ENCODE results near the gene CCDC183.
A peak's percentile ranks its signal among the peaks of the same experiment; 100 is the strongest.
"Not testable (repeated sequence)": the region's sequence is repeated elsewhere in the genome, so short reads cannot be mapped to it uniquely, and the experiment has no call there.

The CCDC183 gene

DNA sequence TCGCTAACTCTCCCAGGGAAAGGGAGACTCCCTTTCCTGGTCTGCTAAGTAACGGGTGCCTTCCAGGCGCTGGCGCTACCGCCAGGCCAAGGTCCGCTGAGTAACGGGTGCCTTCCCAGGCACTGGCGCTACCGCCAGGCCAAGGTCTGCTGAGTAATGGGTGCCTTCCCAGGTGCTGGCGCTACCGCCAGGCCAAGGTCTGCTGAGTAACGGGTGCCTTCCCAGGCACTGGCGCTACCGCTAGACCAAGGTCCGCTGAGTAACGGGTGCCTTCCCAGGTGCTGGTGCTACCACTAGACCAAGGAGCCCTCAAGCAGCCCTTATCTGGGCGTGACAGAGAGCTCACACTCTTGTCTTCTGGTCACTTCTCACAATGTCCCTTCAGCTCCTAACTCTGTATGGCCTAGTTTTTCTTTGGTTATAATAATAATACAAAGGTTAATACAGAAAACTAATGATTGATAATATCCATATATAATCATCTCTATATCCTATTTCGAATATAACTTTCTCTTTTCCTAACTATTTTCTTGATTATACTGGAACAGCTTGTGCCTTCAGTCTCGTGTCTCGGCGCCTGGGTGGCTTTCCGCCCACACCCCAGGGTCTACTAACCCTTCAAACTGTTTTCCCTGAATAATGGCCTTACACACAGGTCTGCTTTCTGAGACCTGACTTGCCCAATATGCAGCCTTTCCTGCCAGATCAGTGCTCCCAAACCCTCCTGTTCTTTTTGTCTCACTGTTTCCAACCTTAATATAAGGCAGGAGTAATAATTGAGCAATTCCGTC lies 10.4 kb upstream of the CCDC183 start:
- DNase-seq (ENCODE audit: low spot score), result not testable (repeated sequence)

DNA sequence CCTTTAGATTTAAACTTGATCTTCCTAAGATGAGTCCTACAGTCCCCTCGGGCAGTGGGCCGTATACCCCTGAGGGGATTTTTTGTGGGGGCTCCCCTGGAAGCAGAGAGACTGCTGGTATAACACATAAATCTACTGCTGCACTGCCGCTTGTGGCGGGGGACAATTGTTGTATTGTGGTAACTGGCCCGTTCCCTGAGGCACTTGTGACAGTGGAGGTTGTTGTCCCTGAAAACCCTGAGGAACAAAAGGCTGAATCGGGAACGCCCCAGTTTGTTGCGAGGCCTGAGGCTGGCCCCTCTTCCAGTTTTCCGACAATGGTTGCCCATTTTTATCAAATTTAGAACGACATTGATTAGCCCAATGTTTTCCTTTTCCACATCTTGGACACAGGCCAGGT lies 9.7 kb upstream of the CCDC183 start:
- DNase-seq (ENCODE audit: low spot score), result no peak

DNA sequence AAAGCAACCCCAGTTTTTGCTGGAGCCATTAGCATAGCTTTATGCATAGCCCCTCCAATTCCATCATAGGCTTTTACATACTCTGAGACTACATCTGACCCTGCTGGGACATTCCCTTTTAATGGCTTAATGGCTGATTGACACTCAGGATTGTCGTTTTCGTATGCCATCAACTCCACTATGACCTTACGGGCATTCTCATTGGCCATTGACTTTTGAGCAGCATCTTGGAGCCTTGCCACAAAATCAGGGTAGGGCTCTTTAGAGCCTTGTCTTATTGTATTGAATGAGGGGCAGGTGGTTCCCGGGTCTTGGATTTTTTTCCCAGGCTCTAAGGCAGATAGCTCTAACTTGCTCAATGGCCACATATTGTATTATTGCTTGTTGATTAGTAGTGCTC lies 9.2 kb upstream of the CCDC183 start:
- not testable (repeated sequence) for DNase-seq (ENCODE audit: low spot score)

DNA sequence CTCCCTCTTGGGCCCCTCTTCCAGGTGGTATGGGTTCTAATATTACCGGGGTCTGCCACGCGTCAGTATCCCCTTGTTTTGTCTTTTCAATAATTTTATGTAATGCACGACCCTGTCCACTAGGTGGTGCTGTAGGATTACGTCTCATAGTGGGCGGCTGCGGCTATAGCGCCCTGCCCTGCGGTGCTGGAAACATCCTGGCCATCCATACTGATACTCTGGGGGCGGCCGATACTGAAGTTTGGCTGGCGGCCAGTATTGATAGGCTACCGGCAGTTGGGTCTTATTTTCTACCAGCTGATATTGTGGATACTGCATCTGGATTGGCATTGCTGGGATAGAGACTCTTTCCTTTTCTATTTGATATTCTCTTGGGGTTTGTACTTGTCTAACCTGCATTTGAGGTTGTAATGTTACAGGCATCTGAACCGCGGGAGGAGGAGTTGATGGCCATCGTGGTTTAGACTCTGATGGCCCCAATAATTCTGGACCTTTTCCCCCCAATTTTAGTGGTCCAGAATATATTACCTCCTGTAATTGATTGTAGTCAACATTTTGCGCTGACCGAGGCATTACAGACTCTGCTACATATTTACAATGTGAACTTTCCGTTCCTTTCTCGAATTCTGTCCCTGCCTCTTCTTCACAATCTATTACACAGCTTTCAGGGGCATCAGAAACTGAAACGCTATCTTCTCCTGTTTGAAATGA lies 8.3 kb upstream of the CCDC183 start:
- peak; percentile 67 for DNase-seq (ENCODE audit: low spot score)

DNA sequence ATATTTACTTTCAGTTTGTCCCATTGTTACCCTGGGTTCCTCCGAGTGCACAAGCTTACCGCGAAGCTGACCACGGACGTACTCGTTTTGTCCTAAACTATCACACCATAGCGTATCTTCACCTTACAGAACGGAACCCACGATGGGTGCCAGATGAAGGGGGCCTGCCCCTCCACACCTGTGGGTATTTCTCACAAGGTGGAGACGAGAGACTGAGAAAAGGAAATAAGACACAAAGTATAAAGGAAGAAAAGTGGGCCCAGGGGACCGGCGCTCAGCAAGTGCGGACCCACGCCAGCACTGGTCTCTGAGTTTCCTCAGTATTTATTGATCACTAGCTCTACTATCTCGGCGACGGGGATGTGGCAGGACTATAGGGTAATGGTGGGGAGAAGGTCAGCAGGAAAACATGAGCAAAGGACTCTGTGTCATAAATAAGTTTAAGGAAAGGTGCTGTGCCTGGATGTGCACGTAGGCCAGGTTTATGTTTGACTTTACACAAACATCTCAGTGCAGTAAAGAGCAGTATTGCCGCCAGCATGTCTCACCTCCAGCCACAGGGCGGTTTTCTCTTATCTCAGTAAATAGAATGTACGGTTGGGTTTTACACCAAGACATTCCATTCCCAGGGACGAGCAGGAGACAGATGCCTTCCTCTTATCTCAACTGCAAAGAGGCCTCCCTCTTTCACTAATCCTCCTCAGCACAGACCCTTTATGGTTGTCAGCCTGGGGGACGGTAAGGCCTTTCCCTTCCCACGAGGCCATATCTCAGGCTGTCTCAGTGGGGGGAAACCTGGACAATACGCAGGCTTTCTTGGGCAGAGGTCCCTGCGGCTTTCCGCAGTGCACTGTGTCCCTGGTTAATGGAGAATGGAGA lies 7.3 kb upstream of the CCDC183 start:
- not testable (repeated sequence) for DNase-seq (ENCODE audit: low spot score)

DNA sequence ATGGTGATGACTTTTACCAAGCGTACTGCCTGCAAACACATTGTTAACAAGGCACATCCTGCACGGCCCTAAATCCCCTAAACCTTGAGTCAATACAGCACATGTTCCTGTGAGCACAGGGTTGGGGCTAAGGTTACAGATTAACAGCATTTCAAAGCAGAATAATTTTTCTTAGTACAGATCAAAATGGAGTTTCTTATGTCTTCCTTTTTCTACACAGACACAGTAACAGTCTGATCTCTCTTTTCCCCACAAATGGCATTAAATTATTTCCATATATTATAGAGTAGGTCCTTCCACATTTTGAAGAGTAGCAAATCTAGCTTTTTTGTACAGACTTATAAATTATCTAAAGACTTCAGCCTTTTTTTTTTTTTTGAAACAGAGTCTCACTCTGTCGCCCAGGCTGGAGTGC lies 6.6 kb upstream of the CCDC183 start:
- DNase-seq (ENCODE audit: low spot score), result no peak

DNA sequence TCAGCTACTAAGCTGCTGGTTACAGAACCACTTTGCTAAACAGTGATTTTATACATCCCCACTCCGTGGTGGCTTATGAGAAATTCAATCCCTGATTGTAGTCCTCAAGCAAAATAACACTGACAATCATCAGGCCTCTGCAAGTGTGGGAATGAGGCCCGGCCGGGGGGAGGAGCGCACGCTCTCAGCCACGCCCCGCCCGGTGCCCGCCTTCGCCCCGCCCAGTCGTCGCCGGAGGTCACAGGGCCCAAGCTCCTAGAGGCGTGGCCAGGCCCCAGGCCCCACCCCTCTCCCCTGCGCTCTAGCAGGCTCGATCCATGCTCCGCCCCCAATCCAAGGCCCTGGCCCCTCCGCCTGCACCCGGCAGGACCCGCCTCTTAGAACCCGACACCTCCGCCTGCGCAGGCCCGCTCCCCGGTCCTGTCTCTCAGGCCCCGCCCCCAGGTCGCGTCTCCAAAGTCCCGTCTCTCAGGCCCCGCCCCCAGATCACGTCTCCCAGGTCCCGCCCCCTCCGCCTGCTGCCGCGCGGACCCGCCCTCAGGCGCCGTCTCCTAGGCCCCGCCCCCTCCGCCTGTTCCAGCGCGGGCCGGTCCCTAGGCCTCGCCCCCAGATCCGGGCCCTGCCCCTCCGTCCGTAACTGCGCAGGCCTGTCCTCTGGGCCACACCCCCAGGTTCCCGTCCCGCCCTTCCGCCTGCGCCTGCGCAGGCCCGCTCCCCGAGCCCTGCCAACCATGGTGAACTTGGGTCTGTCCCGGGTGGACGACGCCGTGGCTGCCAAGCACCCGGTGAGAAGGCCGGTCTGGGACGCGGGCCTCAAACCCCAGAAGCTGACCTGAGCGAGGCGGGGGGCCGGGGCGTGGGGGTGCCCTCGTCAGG lies 5.3 kb upstream of the CCDC183 start, which contains the start of gene TMEM141:
TSS of gene TMEM141 (plus strand) at position 705 of the 876 bp plus-strand sequence. CDS start at position 732, 27 bp downstream.
- peak; percentile 98 for DNase-seq (ENCODE audit: low spot score)

DNA sequence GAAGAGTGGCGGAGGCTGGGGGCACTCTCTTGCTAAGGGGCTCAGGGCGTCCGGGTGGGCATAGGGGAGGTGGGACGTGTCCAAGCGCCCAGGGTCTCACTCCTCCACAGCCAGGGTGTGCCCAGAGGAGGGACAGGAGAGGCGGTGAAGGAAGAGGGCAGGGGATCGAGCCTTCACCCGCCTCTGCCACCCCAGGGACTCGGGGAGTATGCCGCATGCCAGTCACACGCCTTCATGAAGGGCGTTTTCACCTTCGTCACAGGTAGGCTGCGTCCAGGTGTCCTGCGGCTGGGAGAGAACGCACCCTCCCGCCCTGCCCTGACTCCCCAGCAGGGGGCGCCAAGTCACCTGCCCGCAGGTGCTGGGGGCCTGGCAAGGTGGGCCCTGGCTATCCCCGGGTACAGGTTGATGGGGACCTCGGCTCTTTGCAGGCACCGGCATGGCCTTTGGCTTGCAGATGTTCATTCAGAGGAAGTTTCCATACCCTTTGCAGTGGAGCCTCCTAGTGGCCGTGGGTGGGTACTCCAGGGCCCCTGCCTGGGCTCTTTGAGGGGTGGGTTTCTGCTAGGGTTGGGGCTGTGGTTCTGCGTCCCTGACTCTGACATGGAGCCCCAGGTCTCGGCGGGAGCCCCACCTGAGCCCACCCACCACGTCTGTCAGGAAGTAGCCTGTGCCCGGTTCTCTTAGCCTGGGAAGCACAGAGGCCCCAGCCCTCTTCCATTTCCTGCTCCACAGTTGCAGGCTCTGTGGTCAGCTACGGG lies 4.4 kb upstream of the CCDC183 start:
- DNase-seq (ENCODE audit: low spot score), result peak; percentile 64

DNA sequence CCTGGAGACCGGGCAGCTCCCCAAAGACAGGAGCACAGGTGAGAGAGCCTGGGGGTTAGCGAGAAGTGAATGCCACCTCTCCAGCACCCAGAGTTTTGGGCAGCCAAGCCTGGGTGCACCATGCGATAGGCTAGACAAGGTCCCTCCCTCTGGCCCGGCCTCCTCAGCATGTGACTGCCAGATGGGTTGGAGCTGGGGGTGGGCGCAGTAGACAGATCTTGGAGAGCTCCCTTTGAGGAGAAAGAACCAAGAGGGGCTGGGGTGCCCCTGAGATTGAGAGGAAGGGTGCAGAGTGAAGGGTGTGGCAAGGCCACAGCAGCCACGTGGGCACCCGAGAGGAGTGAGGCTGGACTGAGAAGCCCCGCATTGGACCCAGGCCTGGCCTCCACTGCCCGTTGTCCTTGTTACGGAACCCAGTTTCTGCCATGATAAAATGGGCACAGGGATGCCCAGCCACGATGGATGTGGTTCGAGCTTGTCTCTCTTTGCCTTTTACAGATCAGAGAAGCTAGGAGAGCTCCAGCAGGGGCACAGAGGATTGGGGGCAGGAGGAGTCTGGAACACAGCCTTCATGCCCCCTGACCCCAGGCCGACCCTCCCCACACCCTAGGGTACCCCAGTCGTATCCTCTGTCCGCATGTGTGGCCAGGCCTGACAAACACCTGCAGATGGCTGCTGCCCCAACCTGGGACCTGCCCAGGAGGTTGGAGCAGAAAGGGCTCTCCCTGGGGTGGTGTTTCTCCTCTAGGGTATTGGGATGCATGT lies 3.6 kb upstream of the CCDC183 start:
- DNase-seq (ENCODE audit: low spot score), result no peak

DNA sequence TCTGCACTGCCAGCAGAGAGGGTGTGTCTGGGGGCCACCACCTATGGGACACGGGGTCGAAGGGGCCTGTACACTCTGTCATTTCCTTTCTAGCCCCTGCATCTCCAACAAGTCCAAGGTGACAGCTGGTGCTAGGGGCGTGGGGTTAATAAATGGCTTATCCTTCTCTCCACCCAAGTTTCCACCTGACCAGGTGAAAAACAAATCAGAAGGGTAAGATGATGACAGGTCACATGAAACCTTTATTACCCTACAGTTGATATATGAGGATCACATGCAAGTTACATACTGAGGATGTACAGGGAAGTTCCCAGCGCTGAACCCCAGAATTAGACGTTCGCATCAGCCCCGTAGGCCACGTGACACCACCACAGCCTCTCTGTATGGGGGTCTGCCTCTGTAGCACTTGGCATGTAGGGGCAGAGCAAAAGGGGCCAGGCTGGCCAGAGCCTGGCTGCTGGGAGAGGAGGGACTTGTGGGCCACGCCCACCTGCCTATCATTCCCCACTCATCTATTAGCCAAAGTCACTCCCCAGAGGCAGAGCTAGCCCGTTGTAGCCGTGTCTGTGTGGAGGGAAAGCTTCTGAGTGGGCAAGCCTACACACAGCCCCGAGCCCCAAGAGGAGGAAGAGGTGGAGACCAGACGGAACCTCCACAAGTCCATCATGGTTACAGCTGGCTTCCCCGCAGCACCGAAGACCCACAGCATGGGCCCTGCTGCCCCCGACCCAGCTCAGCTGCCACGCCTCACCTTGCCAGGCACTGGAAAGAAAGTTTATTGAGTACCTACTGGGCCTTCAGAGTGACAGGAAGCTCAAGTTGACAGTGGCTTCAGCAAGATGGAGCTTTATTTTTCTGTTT lies 2.8 kb upstream of the CCDC183 start:
- no peak for DNase-seq (ENCODE audit: low spot score)

DNA sequence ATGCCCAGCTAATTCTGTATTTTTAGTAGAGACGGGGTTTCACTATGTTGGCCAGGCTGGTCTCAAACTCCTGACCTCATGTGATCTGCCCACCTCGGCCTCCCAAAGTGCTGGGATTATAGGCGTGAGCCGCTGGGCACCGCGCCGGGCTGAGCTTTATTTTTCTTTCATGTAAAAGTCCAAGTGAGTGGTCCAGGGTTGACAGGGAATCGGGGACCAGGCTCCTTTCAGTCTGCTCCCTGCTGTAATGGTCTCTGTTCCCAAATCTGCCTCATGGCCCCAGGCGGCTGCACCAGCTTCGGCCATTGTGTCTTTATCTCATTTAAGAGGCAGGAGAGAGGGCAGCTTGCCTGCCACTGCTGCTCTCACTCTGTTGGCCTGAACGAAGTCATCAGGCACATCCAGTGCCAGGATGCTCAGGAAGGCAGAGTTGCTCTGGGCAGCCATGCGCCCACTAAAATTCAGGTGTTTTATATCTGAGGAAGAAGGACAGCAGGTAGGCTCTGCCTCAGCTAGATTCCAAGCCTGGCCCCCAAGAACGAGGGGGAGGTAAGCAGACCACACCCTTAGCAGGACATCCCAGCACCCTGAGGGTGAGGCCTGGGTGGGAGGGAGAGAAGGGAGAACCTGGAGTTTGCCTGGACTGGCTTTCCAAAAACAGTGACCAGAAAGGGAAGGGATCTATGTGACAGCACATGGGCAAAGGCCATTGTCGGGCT lies 1.7 kb upstream of the CCDC183 start:
- no peak for DNase-seq (ENCODE audit: low spot score)

DNA sequence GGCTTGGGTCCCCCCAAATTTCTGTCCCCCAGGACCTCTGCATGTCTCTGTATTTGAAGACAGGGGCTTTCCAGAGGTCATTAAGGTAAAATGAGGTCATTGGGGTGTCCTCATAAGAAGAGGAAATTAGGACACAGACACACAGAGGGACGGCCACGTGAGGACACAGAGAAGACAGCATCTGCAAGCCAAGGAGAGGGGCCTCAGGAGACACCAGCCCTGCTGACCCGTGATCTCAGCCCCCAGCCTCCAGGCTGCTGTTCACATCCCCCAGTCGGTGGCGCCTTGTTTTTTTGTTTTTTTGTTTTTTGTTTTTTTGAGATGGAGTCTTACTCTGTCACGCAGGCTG lies 1.2 kb upstream of the CCDC183 start:
- DNase-seq (ENCODE audit: low spot score), result no peak

DNA sequence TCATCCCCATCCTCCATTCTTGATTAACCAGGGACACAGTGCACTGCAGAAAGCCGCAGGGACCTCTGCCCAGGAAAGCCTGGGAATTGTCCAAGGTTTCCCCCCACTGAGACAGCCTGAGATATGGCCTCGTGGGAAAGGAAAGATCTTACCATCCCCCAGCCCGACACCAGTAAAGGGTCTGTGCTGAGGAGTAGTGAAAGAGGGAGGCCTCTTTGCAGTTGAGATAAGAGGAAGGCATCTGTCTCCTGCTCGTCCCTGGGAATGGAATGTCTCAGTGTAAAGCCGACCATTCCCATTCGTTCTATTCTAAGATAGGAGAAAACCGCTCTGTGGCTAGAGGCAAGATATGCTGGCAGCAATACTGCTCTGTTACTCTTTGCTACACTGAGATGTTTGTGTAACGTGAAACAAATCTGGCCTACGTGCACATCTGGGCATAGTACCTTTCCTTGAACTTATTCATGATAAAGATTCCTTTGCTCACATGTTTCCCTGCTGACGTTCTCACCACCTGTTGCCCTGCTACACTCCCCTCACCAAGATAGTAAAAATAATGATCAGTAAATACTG lies 723 bp downstream of the CCDC183 start:
- not testable (repeated sequence) for DNase-seq (ENCODE audit: low spot score)

DNA sequence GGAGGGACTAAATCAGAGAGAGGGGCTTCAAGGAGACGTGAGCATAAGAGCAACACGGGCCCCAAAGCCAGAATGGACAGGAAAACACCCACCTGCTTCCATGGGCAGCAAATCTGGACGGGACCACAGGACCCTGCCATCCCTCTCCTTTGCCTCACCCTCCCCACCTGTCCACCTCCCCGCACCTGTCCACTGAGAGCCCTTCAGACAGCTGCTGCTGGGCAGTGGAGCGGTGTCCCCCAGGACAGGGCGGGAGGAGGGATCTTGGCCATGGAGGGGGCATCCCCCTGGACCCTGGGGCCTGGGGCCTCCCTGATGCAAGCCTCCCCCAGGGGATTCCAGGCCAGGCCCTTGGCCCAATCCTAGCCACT lies 2.6 kb downstream of the CCDC183 start:
- no peak for DNase-seq (ENCODE audit: low spot score)

DNA sequence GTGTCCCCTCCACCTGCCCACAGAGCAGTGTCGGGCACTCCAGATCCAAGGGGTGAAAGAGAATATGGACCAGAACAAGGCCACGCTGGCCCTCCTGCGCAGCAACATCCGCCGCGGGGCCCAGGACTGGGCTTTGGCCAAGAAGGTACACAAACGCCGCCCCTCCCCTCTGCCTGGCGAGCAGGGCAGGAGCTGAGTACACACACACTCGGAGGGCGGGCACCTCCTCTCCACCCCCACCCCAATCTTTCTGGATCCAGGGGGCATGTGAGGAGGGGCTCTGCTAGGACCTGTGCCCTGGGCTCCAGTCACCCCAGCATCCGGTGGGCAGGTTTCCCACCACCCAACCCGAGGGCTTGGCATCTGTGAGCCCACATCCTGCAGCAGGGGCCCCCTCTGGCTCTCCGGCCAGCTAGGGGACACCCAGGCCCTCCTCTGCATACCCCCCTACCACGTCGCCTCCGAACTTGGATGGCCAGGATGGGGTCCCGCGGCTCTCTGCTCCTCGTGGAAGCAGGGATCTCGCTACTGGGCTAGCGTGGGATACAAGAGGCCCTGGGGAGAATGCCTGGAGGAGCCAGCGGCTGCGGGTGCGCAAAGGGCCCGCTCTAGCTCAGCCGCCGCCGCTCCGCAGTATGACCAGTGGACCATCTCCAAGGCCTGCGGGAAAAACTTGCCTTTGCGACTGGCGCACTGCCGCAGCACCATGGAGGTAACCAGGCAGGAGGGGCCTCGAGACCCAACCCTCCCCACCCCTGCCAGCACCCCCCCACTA lies 3.1 kb downstream of the CCDC183 start:
- DNase-seq (ENCODE audit: low spot score), result no peak

DNA sequence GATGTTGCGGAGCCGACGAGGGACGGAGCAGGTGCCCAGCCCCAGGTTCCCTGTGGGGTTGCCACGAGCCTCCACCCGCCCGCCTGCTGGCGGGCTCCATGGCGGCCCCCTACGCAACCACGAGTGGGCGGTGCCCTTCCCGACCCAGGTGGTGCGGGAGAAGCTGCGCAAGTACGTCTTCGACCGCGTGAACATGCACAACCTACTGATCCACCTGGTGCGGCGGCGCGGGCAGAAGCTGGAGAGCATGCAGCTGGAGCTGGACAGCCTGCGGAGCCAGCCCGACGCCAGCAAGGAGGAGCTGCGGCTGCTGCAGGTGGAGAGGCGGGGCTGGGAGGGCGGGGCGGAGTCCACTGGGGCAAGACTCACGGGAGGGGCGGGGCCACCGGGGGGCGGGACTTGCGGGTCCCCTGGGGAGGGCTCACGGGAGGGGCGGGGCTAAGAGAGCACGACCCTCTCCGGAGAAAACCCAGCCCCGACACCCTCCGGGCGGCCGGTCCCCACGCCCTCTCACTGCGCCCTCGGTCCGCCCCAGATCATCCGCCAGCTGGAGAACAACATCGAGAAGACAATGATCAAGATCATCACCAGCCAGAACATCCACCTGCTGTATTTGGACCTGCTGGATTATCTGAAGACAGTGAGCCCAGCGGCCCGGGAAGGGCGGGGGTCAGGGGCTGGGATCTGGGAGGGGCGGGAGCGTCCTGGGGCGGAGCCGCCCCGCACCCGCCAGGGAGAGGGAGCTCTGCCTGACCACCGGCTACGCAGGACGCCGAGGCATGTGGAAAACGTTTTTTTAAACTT lies 3.9 kb downstream of the CCDC183 start:
- DNase-seq (ENCODE audit: low spot score), result peak; percentile 91
